Panc1 (cell line): ENCODE measurements around the gene SPEM3. TPM values are rescaled to one million over a fixed set of nuclear protein-coding genes. Genes with fewer than 3 reads are reported as not detected.
"Not testable (repeated sequence)": the region's sequence is repeated elsewhere in the genome, so short reads cannot be mapped to it uniquely, and the experiment has no call there.

Experiments
- ATAC-seq: fragments of 200-7000 bp; cut with Tn5 transposase; 2 replicates; pipeline ENCODE4 v1.9.1; 2020; ENCODE audit warnings: mild to moderate bottlenecking, moderate library complexity
- BruUV-seq: library from RNA; stranded (reverse); fragments of 400-500 nt; replicated peaks from 2 replicates; lab custom pipeline; 2021; lab: Mats Ljungman, UMichigan
- CTCF ChIA-PET: fragments of 300-600 bp; sonication (Branson Sonifier 250); formaldehyde crosslinking; loops from one replicate; lab custom pipeline; 2022; ENCODE audit warnings: antibody characterized with exemption; lab: Charles Lee
- POLR2A ChIA-PET: fragments of 300-600 bp; sonication (Branson Sonifier 250); formaldehyde crosslinking; loops from one replicate; lab custom pipeline; 2022; ENCODE audit warnings: antibody characterized with exemption; lab: Charles Lee
- DNase-seq: peaks from one replicate; pipeline ENCODE4 v3.0.0-alpha.2; 2010; ENCODE audit warnings: low read depth, low spot score
- H3K27ac ChIP-seq: 2 replicates; pipeline ENCODE4 v1.5.1; 2011; ENCODE audit warnings: mild to moderate bottlenecking, low read length, inconsistent platforms
- H3K27me3 ChIP-seq: fragments of 200-500 bp; sonication (Bioruptor generic); 2 replicates; pipeline ENCODE4 v1.6.0; 2014; ENCODE audit warnings: low read length, inconsistent platforms; ENCODE audit not compliant: control insufficient read depth, insufficient read depth
- H3K36me3 ChIP-seq: fragments of 200-500 bp; sonication (Bioruptor generic); 2 replicates; pipeline ENCODE4 v1.5.1; 2014; ENCODE audit warnings: inconsistent platforms, mild to moderate bottlenecking, low read length, moderate library complexity; ENCODE audit not compliant: control insufficient read depth, insufficient read depth
- H3K4me1 ChIP-seq: 2 replicates; pipeline ENCODE4 v1.5.1; 2011; ENCODE audit warnings: inconsistent platforms, mild to moderate bottlenecking, low read length, moderate library complexity; ENCODE audit not compliant: control insufficient read depth, insufficient read depth
- H3K4me3 ChIP-seq, 2 experiments: 2 replicates each; pipeline ENCODE4 v1.5.1; 2011 to 2012; ENCODE audit warnings: low read depth in 2 of 2, low read length in 2 of 2, mild to moderate bottlenecking in 2 of 2, inconsistent platforms in 1 of 2, moderate library complexity in 1 of 2
- H3K9me3 ChIP-seq: fragments of 200-500 bp; sonication (Bioruptor generic); 2 replicates; pipeline ENCODE4 v1.5.1; 2014; ENCODE audit warnings: low read depth, mild to moderate bottlenecking, inconsistent platforms, low read length, moderate library complexity; ENCODE audit not compliant: control insufficient read depth, insufficient read depth
- POLR2AphosphoS5 ChIP-seq: IDR thresholded peaks from 2 replicates; pipeline ENCODE4 v1.6.1; 2012; ENCODE audit warnings: mild to moderate bottlenecking, low read depth, low read length, moderate library complexity
- SIN3A ChIP-seq: IDR thresholded peaks from 2 replicates; pipeline ENCODE4 v1.6.1; 2012; ENCODE audit warnings: low read depth, mild to moderate bottlenecking, low read length, moderate library complexity, borderline replicate concordance; ENCODE audit not compliant: insufficient read depth
- TCF7L2 ChIP-seq: IDR thresholded peaks from 2 replicates; pipeline ENCODE4 v1.6.1; 2011; ENCODE audit warnings: mild to moderate bottlenecking, low read depth, low read length, inconsistent platforms
- in situ Hi-C: cut with HindIII; loops from 2 replicates; pipeline ENCODE4 v1.10.0; 2016; ENCODE audit warnings: low sequenced_read_pairs, low pct_unique_long_range_greater_than_20kb
- intact Hi-C: fragments of 100-400 bp; cut with micrococcal nuclease; formaldehyde crosslinking; loops from one replicate; pipeline ENCODE4 v1.10.0; 2022; ENCODE audit not compliant: unreplicated experiment
- total RNA-seq: library from RNA; stranded (reverse); gene quantifications from one replicate; pipeline ENCODE4 v1.2.1, GENCODE V29; 2021; ENCODE audit not compliant: unreplicated experiment
- TF ChIP-seq, protein P1 (sequence below), 2 experiments: IDR thresholded peaks; 2 replicates each; pipeline ENCODE4 v1.6.1; 2011 to 2012; ENCODE audit warnings: low read depth in 2 of 2, control low read depth in 1 of 2, low read length in 1 of 2, mild to moderate bottlenecking in 1 of 2, moderate library complexity in 1 of 2; ENCODE audit not compliant: insufficient read depth in 1 of 2
- TF ChIP-seq, protein P2 (sequence below): fragments of 450-650 bp; IDR thresholded peaks from 2 replicates; pipeline ENCODE4 v1.5.1; 2017; ENCODE audit warnings: mild to moderate bottlenecking

SPEM3 gene
- total RNA-seq, 1 experiment from 2014 or later = not detected

GRCh38 chr17:7471729-7472128 lies 43.1 kb downstream of the SPEM3 start:
- Histone ChIP-seq H3K36me3 (no peaks in the 10 kb centered on the region), H3K27me3 (no peaks in the 10 kb centered on the region), H3K9me3 (no peaks in the 10 kb centered on the region), H3K4me3 (no peak overlapping the region), H3K4me1 (peaks cover 28% of the 10 kb centered on the region), H3K27ac (peak overlapping the region; percentile 8; the same call in 1 of the 2 replicates)
- CTCF ChIA-PET = no interaction called here
- TF ChIP-seq SIN3A = no peak
- no peak for TF ChIP-seq POLR2AphosphoS5
- no peak for TF ChIP-seq TCF7L2
- TF ChIP-seq, protein P1, sequence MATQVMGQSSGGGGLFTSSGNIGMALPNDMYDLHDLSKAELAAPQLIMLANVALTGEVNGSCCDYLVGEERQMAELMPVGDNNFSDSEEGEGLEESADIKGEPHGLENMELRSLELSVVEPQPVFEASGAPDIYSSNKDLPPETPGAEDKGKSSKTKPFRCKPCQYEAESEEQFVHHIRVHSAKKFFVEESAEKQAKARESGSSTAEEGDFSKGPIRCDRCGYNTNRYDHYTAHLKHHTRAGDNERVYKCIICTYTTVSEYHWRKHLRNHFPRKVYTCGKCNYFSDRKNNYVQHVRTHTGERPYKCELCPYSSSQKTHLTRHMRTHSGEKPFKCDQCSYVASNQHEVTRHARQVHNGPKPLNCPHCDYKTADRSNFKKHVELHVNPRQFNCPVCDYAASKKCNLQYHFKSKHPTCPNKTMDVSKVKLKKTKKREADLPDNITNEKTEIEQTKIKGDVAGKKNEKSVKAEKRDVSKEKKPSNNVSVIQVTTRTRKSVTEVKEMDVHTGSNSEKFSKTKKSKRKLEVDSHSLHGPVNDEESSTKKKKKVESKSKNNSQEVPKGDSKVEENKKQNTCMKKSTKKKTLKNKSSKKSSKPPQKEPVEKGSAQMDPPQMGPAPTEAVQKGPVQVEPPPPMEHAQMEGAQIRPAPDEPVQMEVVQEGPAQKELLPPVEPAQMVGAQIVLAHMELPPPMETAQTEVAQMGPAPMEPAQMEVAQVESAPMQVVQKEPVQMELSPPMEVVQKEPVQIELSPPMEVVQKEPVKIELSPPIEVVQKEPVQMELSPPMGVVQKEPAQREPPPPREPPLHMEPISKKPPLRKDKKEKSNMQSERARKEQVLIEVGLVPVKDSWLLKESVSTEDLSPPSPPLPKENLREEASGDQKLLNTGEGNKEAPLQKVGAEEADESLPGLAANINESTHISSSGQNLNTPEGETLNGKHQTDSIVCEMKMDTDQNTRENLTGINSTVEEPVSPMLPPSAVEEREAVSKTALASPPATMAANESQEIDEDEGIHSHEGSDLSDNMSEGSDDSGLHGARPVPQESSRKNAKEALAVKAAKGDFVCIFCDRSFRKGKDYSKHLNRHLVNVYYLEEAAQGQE (IDR thresholded peaks at IDR 0.05; ENCODE audit: insufficient read depth in 1 of 2, low read depth in 2 of 2, low read length in 1 of 2) = no peak
- TSS peak; percentile 60 for BruUV-seq
- POLR2A ChIA-PET = no interaction called here
- in situ Hi-C loops (no loop called here), intact Hi-C loops (no loop called here)
- no peak for ATAC-seq
- no peak for DNase-seq

DNA sequence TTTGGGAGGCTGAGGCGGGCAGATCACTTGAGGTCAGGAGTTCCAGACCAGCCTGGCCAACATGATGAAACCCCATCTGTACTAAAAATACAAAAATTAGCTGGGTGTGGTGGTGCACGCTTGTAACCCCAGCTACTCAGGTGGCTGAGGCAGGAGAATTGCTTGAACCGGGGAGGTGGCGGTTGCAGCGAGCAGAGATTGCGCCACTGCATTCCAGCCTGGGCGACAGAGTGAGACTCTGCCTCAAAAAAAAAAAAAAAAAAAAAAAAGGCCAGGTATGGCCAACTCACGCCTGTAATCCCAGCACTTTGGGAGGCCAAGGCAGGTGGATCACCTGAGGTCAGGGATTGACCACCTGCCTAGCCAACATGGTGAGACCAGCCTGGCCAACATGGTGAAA lies 46.1 kb downstream of the SPEM3 start:
- H3K27ac ChIP-seq, H3K4me3 ChIP-seq, POLR2A ChIA-PET, intact Hi-C loops, BruUV-seq, in situ Hi-C loops, CTCF ChIA-PET, H3K36me3 ChIP-seq, DNase-seq, H3K9me3 ChIP-seq, H3K27me3 ChIP-seq, ATAC-seq: not testable (repeated sequence)
- peaks cover 25% of the 10 kb centered on the region for H3K4me1 ChIP-seq

DNA sequence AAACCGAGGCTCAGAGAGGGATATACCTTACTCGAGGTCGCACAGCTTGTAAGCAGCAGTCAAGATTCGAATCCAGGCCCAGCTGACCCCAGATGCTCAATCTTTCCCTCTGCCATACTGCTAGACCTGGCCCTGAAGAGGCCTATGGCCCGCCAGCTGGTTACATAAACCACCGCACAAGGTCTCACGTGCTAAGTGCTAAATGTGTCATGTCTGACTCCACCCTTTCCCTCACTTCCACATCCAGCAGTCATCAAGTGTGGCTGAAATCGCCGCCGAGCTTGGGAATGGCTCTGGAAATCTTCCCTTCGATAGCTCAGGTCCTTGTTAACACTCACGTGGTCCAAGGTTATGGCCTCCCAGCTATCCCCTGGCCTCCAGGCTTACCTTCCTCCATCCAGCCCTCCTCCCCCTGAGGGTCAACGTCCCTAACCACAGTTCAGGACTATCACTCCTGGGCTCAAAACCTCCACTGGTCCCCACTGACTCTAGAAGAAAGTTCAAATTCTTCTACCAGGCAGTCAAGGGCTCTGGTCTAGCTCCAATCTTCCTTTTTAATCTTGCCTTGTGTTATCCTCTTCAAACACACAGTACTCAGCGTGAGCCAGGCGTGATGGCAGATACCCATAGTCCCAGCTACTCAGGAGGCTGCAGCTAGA lies 47.2 kb downstream of the SPEM3 start:
- H3K36me3 ChIP-seq = no peaks in the 10 kb centered on the region
- intact Hi-C loops = no loop called here
- no peak overlapping the region for H3K4me3 ChIP-seq
- in situ Hi-C loops = no loop called here
- ATAC-seq = no peak
- BruUV-seq = no TSS peak
- peak overlapping the region; percentile 54 for H3K27ac ChIP-seq
- ChIA-PET CTCF (interaction anchor here (0.6 kb wide), 1 partner anchor 108 kb away, joined by 4 read pairs; no protein-coding TSS in a partner anchor), POLR2A (interaction anchor here (0.5 to 0.6 kb wide), 2 partner anchors 81 to 103 kb away, joined by 3 to 6 read pairs; no protein-coding TSS in a partner anchor)
- TF ChIP-seq TCF7L2 (no peak), SIN3A (no peak), POLR2AphosphoS5 (no peak)
- TF ChIP-seq, protein P2, sequence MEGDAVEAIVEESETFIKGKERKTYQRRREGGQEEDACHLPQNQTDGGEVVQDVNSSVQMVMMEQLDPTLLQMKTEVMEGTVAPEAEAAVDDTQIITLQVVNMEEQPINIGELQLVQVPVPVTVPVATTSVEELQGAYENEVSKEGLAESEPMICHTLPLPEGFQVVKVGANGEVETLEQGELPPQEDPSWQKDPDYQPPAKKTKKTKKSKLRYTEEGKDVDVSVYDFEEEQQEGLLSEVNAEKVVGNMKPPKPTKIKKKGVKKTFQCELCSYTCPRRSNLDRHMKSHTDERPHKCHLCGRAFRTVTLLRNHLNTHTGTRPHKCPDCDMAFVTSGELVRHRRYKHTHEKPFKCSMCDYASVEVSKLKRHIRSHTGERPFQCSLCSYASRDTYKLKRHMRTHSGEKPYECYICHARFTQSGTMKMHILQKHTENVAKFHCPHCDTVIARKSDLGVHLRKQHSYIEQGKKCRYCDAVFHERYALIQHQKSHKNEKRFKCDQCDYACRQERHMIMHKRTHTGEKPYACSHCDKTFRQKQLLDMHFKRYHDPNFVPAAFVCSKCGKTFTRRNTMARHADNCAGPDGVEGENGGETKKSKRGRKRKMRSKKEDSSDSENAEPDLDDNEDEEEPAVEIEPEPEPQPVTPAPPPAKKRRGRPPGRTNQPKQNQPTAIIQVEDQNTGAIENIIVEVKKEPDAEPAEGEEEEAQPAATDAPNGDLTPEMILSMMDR = no peak
- TF ChIP-seq, protein P1 (IDR thresholded peaks at IDR 0.05; ENCODE audit: insufficient read depth in 1 of 2, low read depth in 2 of 2, low read length in 1 of 2) = no peak
- no peaks in the 10 kb centered on the region for H3K27me3 ChIP-seq
- DNase-seq = no peak
- H3K4me1 ChIP-seq = peaks cover 31% of the 10 kb centered on the region
- no peaks in the 10 kb centered on the region for H3K9me3 ChIP-seq
